Superior temporal gyrus (tissue), 1 donor: ENCODE data around the gene MAU2.

Source experiments
- DNase-seq: peaks from one replicate; pipeline ENCODE4 v3.0.0-alpha.2; 2016; ENCODE audit errors: extremely low spot score

The MAU2 gene, protein sequence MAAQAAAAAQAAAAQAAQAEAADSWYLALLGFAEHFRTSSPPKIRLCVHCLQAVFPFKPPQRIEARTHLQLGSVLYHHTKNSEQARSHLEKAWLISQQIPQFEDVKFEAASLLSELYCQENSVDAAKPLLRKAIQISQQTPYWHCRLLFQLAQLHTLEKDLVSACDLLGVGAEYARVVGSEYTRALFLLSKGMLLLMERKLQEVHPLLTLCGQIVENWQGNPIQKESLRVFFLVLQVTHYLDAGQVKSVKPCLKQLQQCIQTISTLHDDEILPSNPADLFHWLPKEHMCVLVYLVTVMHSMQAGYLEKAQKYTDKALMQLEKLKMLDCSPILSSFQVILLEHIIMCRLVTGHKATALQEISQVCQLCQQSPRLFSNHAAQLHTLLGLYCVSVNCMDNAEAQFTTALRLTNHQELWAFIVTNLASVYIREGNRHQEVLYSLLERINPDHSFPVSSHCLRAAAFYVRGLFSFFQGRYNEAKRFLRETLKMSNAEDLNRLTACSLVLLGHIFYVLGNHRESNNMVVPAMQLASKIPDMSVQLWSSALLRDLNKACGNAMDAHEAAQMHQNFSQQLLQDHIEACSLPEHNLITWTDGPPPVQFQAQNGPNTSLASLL

DNA sequence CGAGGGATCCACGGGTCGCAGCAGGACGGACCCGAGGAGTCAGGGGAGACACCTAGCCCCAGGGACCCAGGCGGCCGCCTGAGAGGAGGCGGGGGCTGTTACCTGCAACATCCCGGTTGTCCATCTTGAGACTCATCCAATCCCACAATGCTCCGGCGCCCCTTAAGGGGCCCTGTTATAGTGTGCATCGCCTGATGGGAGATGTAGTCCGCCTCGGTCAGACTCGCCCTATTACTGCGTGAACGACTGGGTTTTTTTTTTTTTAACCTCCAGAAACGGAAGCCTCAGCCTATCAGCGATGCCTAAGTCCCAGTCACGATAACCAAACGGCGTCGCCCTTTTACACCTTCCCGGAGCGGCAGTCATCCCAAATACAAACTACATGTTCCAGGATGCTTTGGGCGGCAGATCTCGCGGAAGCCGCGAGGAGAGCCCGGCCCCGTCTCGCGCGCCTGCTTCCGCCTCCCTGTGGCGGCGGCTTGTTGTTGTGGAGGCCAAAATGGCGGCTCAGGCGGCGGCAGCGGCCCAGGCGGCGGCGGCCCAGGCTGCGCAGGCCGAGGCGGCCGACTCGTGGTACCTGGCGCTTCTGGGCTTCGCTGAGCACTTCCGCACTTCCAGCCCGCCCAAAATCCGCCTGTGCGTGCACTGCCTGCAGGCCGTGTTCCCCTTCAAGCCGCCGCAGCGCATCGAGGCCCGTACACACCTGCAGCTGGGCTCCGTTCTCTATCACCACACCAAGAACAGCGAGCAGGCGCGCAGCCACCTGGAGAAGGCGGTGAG lies at the start of gene MAU2, which contains the start of gene SUGP1:
MAU2 (plus strand) TSS at position 469 of the 780 bp plus-strand sequence; CDS start at position 500, 31 bp downstream.
SUGP1 (minus strand) TSS at position 149 of the 780 bp plus-strand sequence; CDS start at position 136, 13 bp downstream.
- DNase-seq, result peak; percentile 92

DNA sequence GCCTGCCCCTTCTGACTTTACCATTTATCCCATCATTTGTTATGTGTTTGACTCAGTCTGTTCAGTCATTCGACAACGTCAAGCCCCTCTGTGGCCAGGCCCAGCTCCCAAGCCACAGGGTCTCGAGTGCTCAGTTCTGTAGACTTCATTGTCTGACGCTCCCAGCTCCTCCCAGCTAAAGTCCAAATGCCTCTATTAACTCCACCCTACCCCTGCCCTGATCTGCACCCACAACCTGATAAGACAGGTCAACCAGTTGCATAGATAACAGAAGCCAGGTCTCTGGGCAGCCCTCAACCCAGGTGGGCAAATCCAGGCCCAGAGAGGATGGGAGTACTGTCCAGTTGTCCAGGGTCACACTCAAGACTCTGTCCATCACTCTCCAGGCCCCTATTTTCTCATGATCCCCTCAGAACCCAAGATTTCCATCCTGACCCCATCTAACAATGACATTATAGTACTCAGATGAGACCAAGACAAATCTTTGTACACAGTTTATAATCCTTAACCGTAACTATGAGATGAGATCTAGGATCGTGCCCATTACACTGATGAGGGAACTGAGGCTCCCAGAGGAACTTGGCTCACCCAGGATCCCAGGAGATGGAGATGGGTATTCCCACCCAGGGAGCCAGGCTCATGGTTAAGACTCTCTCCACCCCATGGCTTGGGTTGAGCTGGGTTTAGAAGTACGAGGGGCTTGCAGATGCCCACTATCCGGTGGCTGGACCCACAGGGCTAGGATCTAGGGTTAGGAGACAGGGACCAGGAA lies 48.6 kb upstream of the MAU2 start:
- no peak for DNase-seq

DNA sequence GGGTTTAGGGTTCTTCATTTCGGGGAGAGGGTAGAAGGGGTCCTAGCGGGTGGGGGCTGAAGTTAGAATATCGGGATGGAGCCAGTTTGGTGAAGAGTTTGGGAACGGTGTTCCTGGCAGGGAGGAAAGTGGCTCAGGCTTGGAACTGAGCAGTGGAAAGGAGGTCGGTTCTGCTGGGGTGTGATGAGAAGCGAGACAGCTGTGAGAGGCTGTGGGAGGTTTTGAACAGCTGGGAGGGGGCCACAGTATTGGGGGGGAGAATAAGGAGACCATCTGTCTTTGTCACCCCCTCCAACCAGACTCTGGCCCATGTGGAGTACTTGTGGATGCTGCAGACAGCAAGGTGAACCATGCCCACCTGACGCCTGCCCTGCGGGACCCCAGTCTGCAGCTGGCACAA lies 46.5 kb upstream of the MAU2 start:
- no peak for DNase-seq

DNA sequence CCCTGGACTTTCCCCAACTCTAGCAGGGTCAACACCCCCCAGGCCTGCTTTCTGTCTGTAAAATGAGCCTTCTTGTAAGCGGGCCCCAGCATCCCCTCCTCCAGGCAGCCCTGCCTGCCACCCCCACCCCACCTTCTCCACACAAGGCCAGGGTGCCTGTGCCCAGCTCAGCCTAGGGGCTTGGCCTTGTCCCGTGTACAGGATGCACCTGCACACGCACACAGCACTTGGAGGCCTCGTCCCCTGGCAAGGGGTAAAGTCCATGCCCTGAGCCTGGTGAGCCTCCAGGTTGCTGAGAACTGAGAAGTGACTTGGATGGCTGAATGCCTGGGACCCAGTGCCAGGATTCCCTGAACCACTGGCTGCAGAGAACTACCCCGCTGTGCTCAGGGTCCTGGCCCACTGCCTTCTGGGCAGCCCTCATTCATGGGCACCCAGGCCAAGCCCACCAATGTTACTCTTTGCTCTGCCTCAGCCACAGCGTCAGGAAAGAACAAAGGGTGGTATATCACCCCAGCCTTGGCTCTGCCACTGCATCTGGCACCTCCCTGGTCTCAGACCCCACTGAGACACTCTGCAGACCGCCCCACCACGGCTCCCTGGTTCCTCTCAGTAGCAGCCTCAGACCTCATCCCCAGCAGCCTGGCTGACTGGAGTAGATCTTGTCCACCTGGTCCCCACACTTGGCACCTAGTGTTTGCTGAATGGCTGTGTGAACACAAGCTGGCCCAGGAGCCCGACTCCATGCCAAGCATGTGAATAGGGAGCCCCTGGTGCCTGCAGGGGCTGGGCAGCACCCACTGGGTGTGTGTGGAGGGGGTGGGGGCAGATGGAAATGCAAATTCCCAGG lies 45.7 kb upstream of the MAU2 start:
- no peak for DNase-seq

DNA sequence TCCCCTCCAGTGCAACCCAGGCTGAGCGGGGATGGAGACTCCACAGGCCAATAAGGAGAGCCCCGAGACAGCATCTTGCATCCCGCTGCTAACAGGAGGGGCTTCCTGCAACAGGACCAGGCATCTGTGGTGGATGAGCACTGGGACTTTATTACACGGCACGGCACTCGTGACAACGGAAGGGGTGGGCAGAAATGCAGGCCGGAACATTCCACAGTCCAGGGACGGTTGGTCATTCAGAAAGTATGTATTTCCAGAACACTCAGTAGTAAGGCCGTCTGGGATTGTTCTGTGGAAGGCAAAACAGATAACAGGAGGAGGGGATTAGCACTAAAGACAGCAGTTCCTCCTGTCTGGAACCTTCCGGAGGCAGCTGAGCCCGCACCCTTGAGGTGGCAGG lies 44.2 kb upstream of the MAU2 start:
- DNase-seq, result no peak

DNA sequence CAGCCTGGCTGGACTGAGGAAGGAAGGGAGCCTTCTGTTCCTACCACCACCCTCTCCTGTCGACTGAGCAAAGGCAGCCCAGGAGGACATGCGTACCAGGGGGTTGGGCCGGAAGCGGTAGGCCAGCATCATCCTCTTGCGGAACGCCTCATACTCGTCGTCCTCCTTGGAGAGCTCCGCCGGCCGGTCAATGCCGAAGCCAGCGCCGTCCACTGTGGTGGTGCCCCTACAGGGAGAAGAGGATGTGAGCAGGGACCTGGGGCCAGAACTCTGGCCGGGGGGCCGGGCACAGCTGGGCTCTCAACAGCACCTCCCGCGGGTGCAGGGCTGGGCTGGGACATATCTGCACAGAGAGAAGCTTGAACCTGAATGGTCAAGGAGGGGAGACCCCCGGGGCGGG lies 43.8 kb upstream of the MAU2 start:
- DNase-seq, result no peak

DNA sequence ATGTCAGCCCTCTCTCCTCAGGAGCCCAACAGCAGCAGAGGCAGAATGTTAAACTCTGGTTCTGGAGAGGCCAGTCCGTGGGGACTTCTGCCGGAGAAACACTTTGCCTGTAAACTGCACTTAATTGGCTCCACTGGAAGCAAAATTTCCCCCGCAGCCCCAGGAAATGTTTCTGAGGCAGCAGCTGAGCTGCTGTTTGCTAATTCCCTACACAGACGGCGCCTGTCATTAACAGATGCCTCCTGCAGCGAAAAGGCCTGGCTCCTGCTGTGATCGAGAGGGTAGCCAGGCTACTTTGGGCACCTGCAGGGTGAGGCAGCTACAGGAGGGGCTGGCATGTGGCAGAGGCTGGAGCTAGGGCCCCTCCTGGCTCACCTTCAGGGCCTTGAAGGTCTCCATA lies 42.3 kb upstream of the MAU2 start:
- DNase-seq, result no peak

DNA sequence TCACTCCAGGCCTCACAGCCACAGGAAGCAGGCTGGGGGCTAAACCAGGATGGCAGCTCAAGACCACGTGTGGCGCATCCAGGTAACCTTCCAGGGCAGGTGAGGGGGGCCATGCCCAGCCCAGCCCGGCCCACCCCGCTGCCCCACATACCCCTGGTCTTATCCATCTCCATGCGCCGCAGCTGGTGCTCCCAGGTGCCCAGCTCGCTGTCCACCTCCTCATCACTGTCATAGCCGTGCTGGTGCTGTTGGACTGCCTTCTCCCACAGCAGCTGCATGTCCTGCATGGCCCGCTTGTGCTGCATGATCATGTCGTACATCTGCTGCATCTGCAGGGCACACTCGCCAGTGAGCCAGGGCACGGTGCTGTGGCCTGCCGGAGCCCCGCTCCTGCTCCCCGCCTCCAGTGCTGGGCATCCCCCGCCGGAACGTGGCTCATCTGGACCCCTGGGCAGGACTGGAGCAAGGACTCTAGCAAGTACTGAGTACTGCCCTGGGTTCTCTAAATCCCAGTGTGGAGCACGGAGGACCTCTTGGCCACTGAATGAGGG lies 41.5 kb upstream of the MAU2 start:
- DNase-seq, result no peak

DNA sequence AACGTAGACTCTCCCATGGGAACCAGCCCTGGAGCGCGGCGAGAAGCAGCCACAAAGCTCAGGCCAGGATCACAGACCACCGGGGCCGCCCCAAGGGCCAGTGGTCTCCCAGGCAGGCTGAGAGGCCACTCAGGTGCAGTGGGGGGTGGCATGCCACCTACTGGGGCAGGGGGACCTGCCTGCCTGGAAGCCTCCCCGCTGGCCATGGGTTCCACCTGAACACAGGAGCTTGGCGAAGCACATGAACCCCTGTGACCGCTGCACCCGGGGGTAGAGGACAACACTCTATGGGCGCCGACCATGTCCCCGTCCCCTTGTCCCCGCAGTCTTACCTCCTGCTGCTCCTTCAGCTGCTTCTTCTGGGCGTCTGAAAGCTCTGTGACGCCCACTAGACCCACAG lies 40.8 kb upstream of the MAU2 start:
- DNase-seq, result no peak

DNA sequence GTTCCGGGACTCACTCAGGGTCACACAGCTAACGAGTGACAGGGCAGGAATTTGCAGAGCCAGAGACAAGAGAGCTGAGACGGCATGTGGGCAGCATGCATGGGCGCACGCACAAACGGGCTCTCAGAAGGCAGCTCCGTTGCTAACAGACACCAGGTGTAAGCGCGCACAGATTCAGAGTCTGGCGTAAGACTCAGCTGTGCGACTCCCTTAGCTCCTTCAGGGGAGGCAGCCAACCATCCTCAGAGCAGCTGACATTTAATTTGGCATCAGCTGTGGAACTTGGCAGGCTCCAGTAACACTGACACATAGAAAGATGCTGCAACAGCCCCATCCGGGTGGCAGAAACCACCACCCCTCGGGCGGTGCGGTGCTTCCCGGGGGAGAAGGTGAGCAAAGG lies 40.1 kb upstream of the MAU2 start:
- peak; percentile 69 for DNase-seq

DNA sequence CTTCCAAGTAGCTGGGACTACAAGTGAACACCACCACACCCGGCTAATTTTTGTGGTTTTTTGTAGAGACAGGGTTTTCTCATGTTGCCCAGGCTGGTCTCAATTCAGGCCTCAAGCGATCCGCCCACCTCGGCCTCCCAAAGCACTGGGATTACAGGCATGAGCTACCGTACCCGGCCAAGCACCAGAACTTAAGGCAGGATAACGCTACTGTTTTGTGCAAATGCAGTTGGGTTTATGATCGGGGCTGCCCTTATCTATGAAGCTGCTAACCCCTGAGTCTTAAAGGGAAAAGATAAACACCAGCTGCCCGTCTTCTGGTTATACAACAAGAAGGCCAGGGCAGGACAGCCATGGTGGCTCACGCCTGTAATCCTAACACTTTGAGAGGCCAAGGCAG lies 34.9 kb upstream of the MAU2 start:
- no peak for DNase-seq

DNA sequence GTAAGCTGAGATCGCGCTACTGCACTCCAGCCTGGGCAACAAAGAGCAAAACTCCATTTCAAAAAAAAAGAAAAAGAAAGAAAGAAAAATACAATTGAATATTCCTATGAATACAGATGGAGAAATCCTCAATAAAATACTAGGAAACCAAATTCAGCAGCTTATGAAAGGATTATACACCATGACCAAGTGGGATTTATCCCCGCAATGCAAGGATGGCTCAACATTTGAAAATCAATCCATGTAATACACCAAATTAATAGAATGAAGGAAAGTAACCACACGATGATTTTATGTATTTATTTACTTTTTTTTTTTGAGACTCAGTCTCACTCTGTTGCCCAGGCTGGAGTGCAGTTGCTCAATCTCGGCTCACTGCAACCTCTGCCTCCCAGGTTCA lies 28.0 kb upstream of the MAU2 start:
- no peak for DNase-seq

DNA sequence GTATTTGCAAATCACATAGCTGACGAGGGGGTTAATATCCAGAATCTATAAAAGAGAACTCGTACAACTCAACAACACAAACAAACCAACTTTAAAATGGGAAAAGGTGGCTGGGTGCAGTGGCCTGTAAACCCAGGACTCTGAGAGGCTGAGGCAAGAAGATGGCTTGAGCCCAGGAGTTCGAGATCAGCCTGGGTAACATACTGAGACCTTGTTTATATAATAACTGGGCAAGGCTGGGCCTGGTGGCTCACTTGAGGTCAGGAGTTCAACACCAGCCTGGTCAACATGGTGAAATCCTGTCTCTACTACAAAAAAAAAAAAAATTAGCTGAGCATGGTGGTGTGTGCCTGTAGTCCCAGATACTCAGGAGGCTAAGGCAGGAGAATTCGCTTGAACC lies 25.7 kb upstream of the MAU2 start:
- no peak for DNase-seq

DNA sequence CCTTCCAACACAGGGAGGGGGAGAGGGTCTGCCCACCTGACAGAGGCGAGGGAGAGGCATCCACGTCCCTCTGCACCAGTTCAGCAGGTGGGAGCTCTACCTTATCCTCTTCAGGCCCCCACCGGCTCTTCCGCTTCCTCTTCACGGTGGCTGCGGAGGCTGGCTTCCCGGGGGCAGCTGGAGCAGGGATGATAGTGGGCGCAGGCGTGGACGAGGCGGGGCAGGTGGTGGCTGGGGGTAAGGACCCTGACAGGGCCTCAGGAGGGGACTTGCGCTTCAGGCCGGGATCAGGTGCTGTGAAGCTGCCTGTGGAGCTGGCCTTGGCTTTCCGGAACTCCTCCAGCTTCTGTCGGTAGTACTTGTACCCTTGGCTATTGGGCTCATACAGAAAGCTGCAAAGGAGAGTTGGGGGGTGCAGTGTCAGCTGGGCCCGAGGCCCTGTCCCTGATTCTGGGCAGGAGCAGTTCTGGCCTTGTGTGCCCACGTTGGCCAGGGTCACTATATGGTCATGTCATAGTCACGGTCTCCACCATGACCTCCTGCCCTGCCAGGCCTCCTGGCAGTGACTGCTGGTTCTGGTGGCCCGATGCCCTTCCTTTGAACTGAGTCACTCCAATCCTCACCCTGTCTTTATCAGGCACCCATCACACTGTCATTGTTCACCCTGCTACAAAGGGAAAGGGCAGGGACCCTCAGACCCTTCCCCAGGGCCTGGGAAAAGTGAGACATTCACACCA lies 23.5 kb upstream of the MAU2 start:
- no peak for DNase-seq

DNA sequence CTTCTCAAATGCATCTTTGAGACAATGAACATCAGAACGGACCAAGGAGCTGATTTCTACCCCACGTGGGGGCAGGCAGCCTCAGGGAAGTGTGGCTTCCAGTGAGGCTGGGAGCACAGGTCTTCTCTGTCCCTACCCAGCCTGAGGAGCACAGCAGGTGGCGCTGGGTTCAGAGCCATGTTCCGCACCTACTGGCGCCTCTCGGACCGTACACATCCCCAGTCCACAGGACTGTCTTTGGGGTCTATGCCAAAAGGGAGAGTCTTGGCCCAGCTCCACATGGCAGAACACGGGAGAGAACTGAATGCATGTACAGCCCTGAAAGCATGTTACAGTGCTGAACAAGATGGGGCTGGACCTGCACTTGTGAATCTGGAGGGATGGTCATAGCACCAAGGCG lies 22.9 kb upstream of the MAU2 start:
- DNase-seq, result no peak

DNA sequence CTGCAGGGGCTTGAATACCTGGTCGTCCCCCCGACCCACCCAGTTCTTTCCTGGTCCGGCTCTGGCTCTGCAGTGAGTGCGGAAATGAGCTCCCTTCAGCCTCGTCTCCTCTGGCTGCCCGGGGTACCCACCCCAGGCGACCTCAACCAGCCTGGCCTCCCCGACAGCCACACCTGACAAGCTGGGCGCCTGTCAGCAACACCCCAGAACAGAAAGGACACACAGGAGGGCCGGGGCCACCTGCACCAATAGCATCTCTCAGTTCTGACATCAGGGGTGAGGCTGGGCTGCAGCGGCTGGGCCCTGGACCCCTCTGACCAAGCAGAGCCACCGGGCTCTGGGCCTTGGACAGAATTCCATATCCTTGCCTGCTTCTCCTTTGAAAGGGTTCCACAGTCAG lies 20.0 kb upstream of the MAU2 start:
- DNase-seq, result no peak

DNA sequence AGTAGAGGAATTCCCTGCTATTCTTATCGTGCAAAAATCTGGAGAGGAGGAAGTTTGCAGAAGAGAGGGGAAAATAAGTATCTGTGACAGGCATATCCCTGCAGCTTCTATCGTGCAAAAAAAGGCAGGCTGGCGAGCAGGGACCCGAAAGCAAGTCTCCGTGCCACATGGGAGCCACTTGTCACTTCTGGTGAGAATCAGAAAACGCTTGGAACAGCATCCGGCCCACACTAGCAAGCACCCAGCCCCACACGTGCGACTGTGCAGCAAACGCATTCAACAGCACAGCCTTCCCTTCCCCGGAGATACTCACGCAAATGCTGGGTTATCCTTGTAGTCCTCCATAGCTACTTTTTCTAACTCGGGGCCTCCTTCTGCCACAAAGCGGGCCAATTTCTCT lies 17.2 kb upstream of the MAU2 start:
- peak; percentile 11 for DNase-seq

DNA sequence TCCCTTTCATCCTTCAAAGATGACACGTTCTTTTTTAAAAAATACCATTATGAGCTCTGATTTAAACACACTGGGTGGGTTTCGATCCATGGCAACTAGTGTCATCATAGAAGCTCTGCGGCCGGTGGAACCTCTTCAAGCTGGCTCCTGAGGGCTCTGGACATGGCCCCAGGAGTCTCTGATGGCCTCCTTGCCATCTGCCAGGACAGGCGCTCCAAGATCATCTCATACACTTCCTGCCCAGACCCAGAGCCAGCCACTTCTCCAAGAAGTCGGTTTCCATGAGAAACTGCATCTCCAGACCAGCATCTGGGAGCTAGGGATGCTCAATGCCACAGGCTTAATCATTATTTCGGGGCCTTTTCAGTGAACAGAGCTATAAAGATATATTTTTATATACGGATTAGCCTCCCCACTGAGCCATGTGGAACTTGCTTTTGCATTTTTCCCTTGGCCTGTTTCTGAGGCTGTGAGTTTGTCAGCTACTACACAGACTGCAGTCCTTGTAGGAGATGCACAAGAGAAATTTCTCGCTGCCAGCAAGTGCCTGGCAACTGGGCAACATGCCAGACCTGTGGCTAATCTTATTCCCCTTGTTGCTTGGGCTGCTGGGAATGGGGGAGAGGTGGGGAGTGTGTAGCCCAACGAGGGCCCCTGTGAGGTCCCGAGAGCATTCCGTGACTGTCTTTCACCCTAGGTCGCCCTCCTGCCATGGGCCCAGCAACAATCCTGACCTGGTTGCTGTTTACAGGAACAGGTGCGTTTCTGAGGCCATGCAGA lies 16.3 kb upstream of the MAU2 start:
- peak; percentile 59 for DNase-seq

DNA sequence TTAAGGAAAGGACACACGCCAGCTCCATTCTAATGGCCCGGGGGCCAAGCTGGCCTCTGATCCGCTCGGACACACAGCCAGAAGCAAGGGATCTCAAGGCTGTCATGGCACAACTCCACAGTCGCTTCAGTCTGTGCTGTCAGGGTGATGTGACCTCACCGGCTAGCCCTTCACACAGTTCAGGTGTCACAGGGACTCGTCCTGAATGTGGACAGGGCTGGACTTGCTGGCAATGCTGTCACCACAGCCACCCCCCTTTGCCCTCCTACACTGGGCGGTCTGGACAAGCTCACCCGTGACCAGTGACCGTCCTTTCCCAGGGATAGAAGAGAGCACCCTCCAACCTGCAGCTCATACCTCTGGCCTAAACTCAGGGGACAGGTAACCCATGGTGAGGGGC lies 15.6 kb upstream of the MAU2 start:
- DNase-seq, result no peak
